HepG2 (cell line): ENCODE data around the gene HNRNPM. TPM values are rescaled to one million over a fixed set of nuclear protein-coding genes. Genes with fewer than 3 reads are reported as not detected.

Source experiments
- ADNP ChIP-seq: sonication (generic); formaldehyde crosslinking; IDR thresholded peaks from 2 replicates; pipeline ENCODE4 v1.4.0; 2020; ENCODE audit warnings: missing genetic modification reagents
- AGO2 ChIP-seq: fragments of 200-400 bp; formaldehyde crosslinking; optimal IDR thresholded peaks from 2 replicates; pipeline ENCODE3; 2017; ENCODE audit warnings: mild to moderate bottlenecking, low read depth, low read length, moderate library complexity
- CBFB ChIP-seq: sonication (generic); formaldehyde crosslinking; IDR thresholded peaks from 2 replicates; pipeline ENCODE4 v1.4.0; 2020; ENCODE audit warnings: missing genetic modification reagents
- CEBPB ChIP-seq: IDR thresholded peaks from 2 replicates; pipeline ENCODE4 v1.6.1; 2011; ENCODE audit warnings: low read depth, low read length, improper control_type of control experiment, borderline replicate concordance
- ELF3 ChIP-seq: IDR thresholded peaks from 2 replicates; pipeline ENCODE4 v1.6.1; 2016; ENCODE audit warnings: missing genetic modification reagents, missing compliant biosample characterization
- GATAD1 ChIP-seq: IDR thresholded peaks from 2 replicates; pipeline ENCODE4 v1.6.1; 2016; ENCODE audit warnings: missing genetic modification reagents, missing compliant biosample characterization
- NCOA5 ChIP-seq: sonication (generic); formaldehyde crosslinking; IDR thresholded peaks from 2 replicates; pipeline ENCODE4 v1.4.0; 2020; ENCODE audit warnings: missing genetic modification reagents
- NFATC3 ChIP-seq: sonication (generic); formaldehyde crosslinking; IDR thresholded peaks from 2 replicates; pipeline ENCODE4 v1.5.1; 2020; ENCODE audit warnings: mild to moderate bottlenecking, missing genetic modification reagents
- NR2F6 ChIP-seq, 2 experiments: IDR thresholded peaks; 2 replicates each; pipeline ENCODE4 v1.6.1; 2016; ENCODE audit warnings: antibody characterized with exemption in 1 of 2, mild to moderate bottlenecking in 1 of 2
- PRMT3 ChIP-seq: sonication (generic); formaldehyde crosslinking; IDR thresholded peaks from 2 replicates; pipeline ENCODE4 v1.8.1; 2022; ENCODE audit warnings: low read depth, mild to moderate bottlenecking, moderate library complexity, missing genetic modification reagents, borderline replicate concordance
- SMARCE1 ChIP-seq: fragments of 450-650 bp; IDR thresholded peaks from 2 replicates; pipeline ENCODE4 v1.6.1; 2017; ENCODE audit warnings: borderline replicate concordance
- SRSF9 ChIP-seq: fragments of 200-400 bp; formaldehyde crosslinking; IDR thresholded peaks from 2 replicates; pipeline ENCODE4 v1.6.1; 2018; ENCODE audit warnings: borderline replicate concordance, mild to moderate bottlenecking, low read depth, low read length; ENCODE audit not compliant: insufficient read depth, poor library complexity, severe bottlenecking
- TAF1 ChIP-seq: sonication (generic); formaldehyde crosslinking; IDR thresholded peaks from 2 replicates; pipeline ENCODE4 v1.4.0; 2020; ENCODE audit warnings: missing genetic modification reagents
- ZBTB8A ChIP-seq: sonication (generic); formaldehyde crosslinking; IDR thresholded peaks from 2 replicates; pipeline ENCODE4 v1.4.0; 2020; ENCODE audit warnings: mild to moderate bottlenecking, low read depth, missing genetic modification reagents, borderline replicate concordance
- ZKSCAN8 ChIP-seq: IDR thresholded peaks from 2 replicates; pipeline ENCODE4 v1.6.1; 2016; ENCODE audit warnings: borderline replicate concordance, missing genetic modification reagents, missing compliant biosample characterization
- ZNF17 ChIP-seq: sonication (generic); formaldehyde crosslinking; IDR thresholded peaks from 2 replicates; pipeline ENCODE4 v1.5.0; 2020; ENCODE audit warnings: mild to moderate bottlenecking, missing genetic modification reagents
- ZNF280D ChIP-seq: sonication (generic); formaldehyde crosslinking; IDR thresholded peaks from 2 replicates; pipeline ENCODE4 v1.5.1; 2020; ENCODE audit warnings: mild to moderate bottlenecking, missing genetic modification reagents
- ZNF343 ChIP-seq: sonication (generic); formaldehyde crosslinking; IDR thresholded peaks from 2 replicates; pipeline ENCODE4 v1.4.0; 2020; ENCODE audit warnings: mild to moderate bottlenecking, missing genetic modification reagents
- ZNF414 ChIP-seq: sonication (generic); formaldehyde crosslinking; IDR thresholded peaks from 2 replicates; pipeline ENCODE4 v1.5.0; 2020; ENCODE audit warnings: missing genetic modification reagents
- ZNF543 ChIP-seq: sonication (generic); formaldehyde crosslinking; IDR thresholded peaks from 2 replicates; pipeline ENCODE4 v1.4.0; 2020; ENCODE audit warnings: mild to moderate bottlenecking, missing genetic modification reagents
- ZNF580 ChIP-seq: IDR thresholded peaks from 2 replicates; pipeline ENCODE4 v1.6.1; 2016; ENCODE audit warnings: low read depth, borderline replicate concordance
- ZNF720 ChIP-seq: sonication (generic); formaldehyde crosslinking; IDR thresholded peaks from 2 replicates; pipeline ENCODE4 v1.4.0; 2020; ENCODE audit warnings: missing genetic modification reagents
- ZZZ3 ChIP-seq: sonication (generic); formaldehyde crosslinking; IDR thresholded peaks from 2 replicates; pipeline ENCODE4 v1.4.0; 2020; ENCODE audit warnings: missing genetic modification reagents, mild to moderate bottlenecking, borderline replicate concordance
- polyA plus RNA-seq, 8 experiments: library from polyadenylated mRNA; depleted of rRNA in 3 of 8; stranded (reverse) in 7 of 8; unstranded in 1 of 8; fragments of >200 nt; fragmentation: Illumina TruSeq in 4 of 8; extraction: Trizol in 4 of 8; gene quantifications; 2 replicates each; pipeline versions ENCODE4 v1.2.1 to v1.2.3, GENCODE V29; 2011 to 2016; ENCODE audit warnings: low read depth in 4 of 8, missing spikeins in 1 of 8, mixed read lengths in 1 of 8; ENCODE audit not compliant: insufficient read depth in 1 of 8
- total RNA-seq, 5 experiments: library from RNA; depleted of rRNA; stranded (reverse); fragments of >200 nt; fragmentation: Illumina TruSeq; extraction: Trizol; gene quantifications; 2 replicates each; pipeline ENCODE4 v1.2.3, GENCODE V29; 2016; ENCODE audit warnings: low read depth in 1 of 5
- TF ChIP-seq, protein P1 (sequence below): sonication (generic); formaldehyde crosslinking; IDR thresholded peaks from 2 replicates; pipeline ENCODE4 v1.4.0; 2020; ENCODE audit warnings: missing genetic modification reagents, borderline replicate concordance

HNRNPM gene
- total and polyA plus RNA-seq, 2 of the 13 experiments (the other 11 are each of a cell fraction or from before 2014, with no cell fraction given): 56.7 to 102 TPM

- TF ChIP-seq NCOA5: no peak
- no peak for TF ChIP-seq ZNF414
- 0 out of 2 replicates have a peak, but pooled peaks have one; percentile 41 for TF ChIP-seq ZNF580
- no peak for TF ChIP-seq ZNF720 (CRISPR knock-in tag)
- no peak for TF ChIP-seq CEBPB
- peak; percentile 24; the same call in 1 of the 2 replicates for TF ChIP-seq TAF1 (CRISPR knock-in tag)
- TF ChIP-seq NR2F6 (IDR thresholded peaks at IDR 0.05): no peak
- TF ChIP-seq NR2F6 (CRISPR knock-in tag; IDR thresholded peaks at IDR 0.05): no peak
- TF ChIP-seq ADNP (CRISPR knock-in tag): no peak
- no peak for TF ChIP-seq CBFB (CRISPR knock-in tag)
- no peak for TF ChIP-seq NFATC3 (CRISPR knock-in tag)
- TF ChIP-seq ZNF280D (CRISPR knock-in tag): no peak
- TF ChIP-seq ZKSCAN8: no peak
- TF ChIP-seq ZZZ3 (CRISPR knock-in tag): no peak
- TF ChIP-seq SRSF9: no peak
- no peak for TF ChIP-seq PRMT3 (CRISPR knock-in tag)
- TF ChIP-seq, protein P1, sequence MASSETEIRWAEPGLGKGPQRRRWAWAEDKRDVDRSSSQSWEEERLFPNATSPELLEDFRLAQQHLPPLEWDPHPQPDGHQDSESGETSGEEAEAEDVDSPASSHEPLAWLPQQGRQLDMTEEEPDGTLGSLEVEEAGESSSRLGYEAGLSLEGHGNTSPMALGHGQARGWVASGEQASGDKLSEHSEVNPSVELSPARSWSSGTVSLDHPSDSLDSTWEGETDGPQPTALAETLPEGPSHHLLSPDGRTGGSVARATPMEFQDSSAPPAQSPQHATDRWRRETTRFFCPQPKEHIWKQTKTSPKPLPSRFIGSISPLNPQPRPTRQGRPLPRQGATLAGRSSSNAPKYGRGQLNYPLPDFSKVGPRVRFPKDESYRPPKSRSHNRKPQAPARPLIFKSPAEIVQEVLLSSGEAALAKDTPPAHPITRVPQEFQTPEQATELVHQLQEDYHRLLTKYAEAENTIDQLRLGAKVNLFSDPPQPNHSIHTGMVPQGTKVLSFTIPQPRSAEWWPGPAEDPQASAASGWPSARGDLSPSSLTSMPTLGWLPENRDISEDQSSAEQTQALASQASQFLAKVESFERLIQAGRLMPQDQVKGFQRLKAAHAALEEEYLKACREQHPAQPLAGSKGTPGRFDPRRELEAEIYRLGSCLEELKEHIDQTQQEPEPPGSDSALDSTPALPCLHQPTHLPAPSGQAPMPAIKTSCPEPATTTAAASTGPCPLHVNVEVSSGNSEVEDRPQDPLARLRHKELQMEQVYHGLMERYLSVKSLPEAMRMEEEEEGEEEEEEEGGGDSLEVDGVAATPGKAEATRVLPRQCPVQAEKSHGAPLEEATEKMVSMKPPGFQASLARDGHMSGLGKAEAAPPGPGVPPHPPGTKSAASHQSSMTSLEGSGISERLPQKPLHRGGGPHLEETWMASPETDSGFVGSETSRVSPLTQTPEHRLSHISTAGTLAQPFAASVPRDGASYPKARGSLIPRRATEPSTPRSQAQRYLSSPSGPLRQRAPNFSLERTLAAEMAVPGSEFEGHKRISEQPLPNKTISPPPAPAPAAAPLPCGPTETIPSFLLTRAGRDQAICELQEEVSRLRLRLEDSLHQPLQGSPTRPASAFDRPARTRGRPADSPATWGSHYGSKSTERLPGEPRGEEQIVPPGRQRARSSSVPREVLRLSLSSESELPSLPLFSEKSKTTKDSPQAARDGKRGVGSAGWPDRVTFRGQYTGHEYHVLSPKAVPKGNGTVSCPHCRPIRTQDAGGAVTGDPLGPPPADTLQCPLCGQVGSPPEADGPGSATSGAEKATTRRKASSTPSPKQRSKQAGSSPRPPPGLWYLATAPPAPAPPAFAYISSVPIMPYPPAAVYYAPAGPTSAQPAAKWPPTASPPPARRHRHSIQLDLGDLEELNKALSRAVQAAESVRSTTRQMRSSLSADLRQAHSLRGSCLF: no peak
- peak; percentile 25; the same call in 1 of the 2 replicates for TF ChIP-seq ELF3 (CRISPR knock-in tag)
- TF ChIP-seq SMARCE1: no peak
- TF ChIP-seq ZNF17 (CRISPR knock-in tag): no peak
- TF ChIP-seq ZBTB8A (CRISPR knock-in tag): no peak
- TF ChIP-seq ZNF543 (CRISPR knock-in tag): no peak
- no peak for TF ChIP-seq AGO2
- TF ChIP-seq ZNF343 (CRISPR knock-in tag): no peak
- TF ChIP-seq GATAD1 (CRISPR knock-in tag): no peak
Measured at GRCh38 chr19:8525401-8525684, 80.6 kb downstream of the HNRNPM start (continued).
